Stimulated activated CD4-positive, alpha-beta T cell treated with anti-CD3 and anti-CD28 coated beads, Interleukin-15, amount 100 ng/mL, for 1 hour (primary cell): Measurements from ENCODE around the gene PPIC.

Source experiments
- DNase-seq, 2 donors: peaks; one replicate each; pipeline ENCODE4 v3.0.0-alpha.2; 2020; ENCODE audit warnings: low read depth in 1 of 2, low spot score in 1 of 2

PPIC gene

DNA sequence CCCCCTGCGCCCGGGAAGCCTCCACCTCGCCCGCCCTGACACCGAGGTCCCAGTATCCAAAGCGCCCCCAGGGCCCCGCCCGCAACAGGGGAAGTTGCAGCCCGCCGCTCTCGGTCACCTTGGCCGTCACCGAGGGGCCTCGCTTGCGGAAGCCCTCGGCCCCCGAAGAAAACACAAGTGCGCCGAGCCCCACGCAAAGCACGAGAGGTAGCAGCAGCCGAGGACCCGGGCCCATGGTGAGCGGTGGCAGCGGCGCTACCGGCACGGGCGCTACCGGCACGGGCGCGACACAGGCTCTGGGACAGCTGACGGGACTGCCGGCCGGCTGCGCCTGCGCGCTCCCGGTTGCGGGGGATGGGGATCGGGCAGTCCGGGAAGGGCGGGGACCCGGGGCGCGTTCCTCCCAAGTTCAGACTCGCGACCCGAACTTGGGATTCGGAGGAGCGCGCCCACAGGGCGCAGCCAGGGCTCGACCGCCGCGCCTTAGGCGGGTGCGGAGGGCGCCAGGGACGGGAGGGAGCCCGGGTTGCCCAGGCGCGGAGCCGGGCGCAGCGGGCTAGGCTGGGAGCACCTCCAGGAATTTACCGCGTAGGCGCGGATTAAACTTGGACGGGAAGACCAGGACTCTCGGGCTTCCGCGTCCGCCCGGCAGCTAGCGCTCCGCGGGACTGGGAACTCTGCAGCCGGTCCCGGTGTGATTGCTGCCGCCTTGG, at the start of gene PPIC:
Gene PPIC (minus strand): TSS at position 335 of the 713 bp plus-strand sequence. CDS start 100 bp downstream, at position 235.
- no peak for DNase-seq

DNA sequence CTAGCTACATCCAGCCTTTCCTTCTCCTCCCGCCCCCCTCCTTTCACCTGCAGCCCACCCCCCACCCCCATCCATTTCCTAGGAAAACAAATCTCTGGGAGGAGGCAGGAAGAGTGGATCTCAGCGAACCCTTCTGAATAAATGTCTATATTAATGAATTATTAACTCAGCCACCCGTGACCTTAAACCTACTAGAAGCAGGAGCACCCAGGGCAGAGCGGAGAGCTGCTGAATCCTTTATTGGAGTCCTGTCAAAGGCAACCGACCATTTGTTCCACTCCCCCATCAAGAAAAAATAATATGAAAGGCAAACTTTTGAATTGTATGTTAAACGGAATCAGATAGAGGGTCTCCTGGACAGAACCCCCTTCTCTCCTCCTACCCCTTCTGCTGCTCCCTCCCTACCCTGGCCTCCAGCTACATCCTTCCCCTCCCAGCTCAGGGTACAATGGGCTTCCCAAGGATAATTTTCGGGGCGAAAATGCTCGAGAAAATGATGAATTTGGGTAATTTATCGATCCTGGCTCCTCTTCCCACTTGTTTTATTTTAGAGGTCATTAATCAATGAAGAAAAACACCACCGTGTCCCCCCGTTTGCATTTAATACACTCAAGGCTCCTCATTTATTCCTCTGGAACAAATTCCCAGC, 49.2 kb upstream of the PPIC start:
- DNase-seq, result no peak

DNA sequence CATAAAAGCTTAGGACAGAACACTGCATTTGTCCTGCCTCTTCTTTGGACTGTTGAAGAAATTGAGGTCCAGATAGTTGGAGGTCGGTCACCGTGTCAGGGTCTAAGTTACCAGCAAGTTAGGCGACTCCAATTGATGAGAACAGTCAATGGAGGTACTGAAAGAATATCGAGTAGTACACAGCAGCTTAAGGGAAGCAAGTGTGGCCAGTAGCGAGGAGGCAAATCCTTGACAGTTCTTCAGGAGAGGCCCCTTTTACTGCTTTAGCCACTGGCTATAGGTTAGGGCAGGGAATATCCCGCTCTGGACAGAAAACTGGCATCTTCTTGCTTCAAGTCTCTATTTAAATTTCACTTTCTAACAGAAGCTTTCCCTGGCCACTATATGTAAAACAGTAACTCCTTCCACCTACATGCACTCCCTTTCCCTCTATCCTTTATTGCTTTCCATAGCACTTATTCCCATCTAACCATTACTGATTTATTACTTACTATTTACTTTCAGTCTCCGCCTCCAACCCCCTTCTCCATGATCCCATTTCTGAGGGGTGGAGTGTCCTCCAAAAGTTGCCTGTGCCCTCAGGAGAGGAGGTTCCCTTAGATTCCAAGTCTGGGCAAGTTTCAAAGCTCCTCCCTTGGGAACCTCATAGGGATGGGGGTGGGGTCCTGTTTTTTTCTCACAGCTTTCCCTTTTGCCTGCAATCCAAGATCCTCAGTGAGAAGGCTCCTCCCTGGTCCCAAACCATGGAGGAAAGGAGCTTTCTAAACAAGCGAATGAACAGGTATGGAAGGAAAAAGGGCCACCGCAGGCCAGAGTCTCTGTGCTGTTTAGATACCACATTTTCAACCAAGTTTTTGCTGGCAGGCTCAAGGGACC, 48.4 kb upstream of the PPIC start:
- no peak for DNase-seq

DNA sequence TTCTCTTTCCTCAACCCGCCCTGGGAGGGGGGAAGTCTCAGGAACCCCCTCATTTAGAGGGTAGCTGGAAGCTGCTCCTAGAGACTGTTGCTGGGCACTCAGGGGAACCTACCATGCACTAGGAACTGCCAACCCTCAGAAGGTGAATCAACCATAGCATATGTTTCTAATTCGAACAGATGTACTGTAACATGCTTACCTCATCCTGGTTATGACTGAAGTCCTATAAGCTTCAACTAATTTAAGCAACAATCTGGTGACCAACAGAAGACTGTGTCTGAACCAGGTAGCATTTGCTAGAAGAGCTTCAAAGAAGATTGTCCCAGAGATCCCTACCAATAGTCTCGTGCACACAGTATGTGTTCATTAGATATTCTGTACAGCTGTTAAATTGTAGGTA, 46.8 kb upstream of the PPIC start:
- DNase-seq, result no peak

DNA sequence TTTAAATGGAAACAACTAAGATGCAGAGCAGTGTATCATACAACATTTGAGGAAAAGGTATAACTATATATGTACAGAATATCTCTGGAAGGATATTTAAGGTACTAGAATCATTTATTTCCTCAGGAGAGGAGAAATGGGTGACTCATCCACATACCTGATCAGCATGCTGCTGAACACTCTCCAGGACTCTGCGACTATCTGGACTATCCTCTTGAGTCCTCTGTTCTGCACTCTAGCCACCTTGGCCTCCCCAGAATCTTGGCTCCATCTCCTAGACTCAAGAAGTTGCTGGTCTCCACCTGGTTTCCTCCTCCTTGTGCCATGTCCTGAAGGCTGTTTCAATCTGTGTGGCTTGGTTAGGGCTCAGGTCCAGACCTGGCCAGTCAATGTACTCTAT, 43.7 kb upstream of the PPIC start:
- DNase-seq, result no peak

DNA sequence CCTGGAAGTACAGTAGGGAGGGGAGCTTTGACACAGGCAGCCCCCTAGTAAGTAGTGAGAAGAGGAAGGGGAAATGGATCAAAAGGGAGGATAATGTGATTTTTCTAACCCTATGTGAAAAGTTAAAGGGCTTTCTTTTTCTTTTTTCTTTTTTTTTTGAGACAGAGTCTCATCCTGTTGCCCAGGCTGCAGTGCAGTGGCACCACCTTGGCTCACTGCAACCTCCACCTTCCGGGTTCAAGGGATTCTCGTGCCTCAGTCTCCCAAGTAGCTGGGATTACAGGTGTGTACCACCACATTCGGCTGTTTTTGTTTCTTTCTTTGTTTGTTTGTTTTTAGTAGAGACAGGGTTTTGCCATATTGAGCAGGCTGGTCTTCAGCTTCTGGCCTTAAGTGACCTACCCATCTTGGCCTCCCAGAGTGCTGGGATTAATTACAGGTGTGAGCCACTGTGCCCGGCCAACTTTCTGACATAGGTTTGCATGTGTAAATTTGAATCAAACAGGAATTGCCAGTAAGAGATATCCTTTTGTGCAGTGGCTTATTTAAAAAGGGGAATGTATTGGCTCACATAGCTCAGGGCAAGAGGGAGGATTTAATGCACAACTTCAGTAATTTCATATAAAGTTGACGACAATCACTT, 39.1 kb upstream of the PPIC start:
- no peak for DNase-seq

DNA sequence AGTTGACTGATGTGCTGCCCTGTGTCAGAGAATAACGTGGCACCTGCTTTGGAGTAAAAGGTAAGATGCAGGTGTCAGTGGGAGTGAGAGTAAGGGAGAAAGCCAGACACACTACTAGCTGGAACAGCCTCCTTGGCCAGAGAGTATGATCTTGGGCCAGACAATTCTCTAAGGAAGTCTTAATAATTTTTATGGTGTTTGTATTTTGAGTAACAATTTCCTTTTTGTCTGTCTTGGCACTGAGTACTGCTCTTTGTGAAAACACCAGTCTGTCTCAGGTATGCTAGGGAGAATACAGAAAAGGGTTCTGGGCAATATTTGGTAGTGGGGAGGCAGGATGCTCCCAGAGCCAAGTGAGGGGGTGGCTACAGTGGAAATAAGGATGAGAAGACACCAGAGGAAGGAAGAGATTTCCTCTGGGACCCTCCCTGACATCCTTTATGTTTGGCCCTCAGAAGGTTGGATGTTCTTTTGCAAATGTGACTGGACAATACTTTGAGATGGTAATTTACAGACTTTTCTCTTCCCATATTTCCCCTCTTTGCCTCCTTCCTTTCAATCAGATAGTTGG, 31.9 kb upstream of the PPIC start:
- no peak for DNase-seq

DNA sequence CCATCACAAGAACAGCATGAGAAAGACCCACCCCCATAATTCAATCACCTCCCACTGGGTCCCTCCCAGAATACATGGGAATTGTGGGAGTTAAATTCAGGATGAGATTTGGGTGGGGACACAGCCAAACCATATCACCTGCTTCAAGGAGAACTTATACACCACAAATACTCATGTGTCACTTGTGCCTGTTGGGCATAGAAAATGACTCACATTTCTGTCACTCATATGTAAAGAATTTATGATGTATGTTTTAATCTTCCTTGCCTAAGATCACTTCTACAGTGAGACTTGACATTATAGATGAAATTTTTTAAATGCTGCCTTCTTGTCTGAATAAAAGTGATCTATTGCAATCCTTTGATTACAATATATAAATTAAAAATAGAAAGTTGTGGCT, 29.5 kb upstream of the PPIC start:
- DNase-seq, result no peak

DNA sequence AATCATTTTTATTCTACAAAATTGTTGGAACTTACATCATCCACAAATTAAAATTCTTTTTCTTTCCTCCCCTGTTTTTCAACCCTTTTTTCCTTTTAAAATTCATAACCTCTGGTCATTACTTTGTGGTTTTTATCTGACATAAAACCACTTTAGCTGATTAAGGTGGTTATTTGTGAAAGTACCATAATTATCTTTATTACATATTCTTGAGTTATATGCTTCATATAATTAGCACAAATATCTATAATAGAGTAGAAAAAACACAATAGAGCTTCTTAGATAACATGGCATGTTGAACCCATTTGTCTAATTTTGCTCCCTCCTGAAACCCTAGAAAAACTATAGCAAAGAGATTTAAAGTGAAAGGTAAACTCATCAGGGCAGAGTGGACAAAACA, 22.9 kb upstream of the PPIC start:
- DNase-seq, result no peak

DNA sequence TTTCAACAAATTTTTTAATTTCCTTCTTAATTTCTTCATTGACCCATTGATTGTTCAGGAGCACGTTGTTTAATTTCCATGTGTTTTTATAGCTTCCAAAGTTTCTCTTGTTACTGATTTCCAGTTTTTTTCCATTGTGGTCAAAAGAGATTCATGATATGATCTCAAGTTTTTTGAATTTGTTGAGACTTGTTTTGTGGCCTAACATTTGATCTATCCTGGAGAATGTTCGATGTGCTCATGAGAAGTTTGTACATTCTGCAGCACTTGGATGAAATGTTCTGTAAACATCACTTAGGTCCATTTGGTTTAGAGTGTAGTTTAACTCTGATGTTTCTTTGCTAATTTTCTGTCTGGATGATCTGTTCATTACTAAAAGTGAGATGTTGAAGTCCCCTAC, 14.7 kb upstream of the PPIC start:
- no peak for DNase-seq

DNA sequence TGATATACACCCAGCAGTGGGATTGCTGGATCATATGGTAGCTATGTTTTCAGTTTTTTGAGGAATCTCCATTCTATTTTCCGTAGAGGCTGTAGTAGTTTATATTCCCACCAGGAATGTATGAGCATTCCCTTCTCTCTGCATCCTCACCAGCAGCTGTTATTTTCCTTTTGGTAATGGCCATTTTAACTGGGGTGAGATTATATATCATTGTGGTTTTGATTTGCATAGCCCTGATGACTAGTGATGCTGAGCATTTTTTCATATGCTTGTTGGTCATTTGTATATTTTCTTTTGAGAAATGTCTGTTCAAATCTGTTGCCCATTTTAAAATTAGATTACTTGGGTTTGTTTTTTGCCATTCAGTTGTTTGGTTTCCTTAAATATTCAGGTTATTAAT, 11.2 kb upstream of the PPIC start:
- no peak for DNase-seq

DNA sequence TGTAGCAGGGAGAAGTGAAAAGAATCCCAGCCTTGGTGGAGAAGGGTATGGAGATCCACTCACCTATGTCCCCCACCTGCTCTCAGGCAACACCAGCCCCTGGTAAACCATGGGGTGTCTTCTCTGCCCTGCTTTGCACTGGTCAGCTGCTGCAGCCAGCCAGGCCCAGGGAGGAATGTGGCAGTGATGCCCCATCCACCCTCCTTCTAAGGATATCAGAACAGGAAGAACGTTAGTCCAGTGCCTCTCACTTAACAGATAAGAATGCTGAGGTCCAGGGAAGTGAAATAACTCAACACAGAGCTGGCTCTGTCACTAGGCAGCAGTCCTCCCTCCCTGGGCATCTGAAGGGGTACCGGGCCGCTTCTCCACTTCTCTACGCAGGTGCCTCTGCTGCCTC, 9.7 kb upstream of the PPIC start:
- no peak for DNase-seq

DNA sequence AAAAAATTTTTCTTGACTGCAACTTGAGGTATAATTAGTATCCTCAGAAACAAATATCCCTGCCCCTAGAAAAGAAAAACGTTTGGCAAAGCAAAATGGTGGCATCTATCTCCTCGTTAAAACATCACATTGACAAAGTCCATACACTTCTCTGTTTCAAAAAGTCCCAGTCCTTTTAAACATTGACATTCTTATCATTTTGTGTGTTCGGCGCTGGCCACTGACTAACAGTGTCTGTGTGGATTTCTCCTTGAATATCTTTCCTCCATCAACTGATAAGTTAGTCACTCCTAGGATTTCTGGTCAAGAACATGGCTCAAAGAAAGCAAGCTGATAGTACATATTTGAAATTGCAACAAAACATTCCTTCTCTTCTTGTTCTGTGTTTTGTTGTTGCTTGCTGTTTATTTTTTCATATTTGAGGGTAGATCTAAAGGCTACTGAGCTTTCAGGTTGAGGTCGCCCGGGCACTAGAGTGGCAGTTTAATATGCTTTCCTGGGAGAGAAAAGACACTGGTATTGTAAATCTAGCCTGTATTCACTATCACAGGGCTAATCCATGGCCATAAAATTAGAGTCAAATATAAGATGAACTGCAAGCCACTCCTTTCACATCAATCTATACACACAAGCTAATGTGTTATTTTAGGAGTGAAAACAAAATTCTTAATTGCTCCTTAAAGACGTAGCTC, 8.5 kb upstream of the PPIC start:
- DNase-seq, result no peak

DNA sequence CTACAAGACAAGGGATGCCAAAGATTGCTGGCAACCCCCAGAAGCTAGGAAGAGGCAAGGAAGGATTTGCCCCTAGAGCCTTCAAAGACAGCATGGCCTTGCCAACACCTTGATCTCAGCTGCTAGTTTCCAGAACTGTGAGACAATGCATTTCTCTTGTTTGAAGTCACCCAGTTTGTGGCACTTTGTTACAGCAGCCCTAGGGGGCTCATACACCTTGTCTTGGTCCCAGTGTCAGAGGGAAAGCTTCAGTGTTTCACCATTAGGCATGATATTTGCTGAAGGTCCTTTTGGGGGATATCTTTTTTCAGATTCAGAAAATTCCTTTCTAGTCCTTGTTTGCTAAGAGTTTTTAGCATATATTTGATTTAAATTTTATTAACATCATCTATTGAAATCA, 3.1 kb upstream of the PPIC start:
- no peak for DNase-seq

DNA sequence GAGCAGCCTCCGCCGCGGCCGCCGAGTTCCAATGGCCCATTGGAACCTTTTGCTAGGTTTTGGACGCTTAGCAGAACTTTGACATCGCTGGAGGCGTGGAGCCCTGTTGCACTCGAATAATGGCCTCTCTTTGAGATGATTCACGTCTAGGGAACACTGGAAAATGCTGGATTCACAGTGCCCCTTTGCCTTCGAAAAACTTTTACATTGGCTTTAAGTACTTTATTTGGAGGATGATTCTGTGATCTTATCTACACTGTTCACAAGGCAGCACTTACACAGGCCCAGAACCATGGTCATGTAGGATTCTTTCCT, 536 bp upstream of the PPIC start:
- no peak for DNase-seq

DNA sequence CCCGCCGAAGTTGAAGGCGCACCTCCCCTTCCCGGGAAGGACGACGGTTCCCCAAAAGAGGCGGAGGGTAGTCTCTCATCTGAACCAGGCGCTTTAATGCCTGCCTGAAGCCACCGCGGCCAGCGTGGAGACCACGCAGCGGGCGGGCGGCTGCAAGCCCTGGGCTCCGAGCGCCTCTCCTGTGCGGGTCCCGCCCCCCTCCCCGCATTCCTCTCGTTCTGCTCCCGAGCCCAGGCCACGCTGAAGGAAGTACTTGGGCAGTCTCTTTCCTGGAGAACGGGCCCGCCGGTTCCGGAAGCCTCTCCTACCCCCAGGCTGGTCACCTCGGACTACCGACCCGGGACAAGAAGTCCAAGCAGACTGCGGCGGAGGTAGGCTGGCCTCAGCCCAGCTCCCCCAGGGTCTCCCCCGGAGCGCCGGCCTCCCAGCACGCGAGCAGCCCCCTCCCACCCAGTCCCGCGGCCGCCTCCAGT, 571 bp downstream of the PPIC start:
- no peak for DNase-seq

DNA sequence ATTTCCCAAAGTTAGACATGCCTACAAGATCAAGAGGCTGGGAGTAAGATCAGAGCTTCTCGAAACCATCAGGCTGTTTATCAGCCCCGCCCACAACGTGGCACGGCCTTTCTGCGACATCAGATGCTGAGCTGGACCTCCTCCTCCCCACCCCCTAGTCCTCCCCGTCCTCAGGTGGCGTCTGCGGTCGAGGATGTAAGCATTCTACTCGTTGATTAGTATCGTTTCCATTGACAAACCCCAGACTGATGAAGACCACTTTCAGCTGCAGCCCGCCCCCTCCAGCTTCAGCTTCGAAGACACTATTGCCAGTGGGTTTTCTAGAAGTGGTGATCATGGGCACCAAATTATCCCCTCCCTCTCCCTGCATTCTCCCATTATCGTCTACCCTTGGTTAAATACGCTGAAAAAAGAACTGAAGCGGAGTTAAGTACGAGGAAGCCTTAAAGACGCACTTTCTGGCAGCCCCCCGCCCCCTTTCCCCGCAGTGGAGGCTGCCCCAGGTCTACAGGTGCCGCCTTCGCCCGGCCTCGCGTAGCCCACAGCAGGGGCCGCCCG, 1.1 kb downstream of the PPIC start:
- DNase-seq, result no peak

DNA sequence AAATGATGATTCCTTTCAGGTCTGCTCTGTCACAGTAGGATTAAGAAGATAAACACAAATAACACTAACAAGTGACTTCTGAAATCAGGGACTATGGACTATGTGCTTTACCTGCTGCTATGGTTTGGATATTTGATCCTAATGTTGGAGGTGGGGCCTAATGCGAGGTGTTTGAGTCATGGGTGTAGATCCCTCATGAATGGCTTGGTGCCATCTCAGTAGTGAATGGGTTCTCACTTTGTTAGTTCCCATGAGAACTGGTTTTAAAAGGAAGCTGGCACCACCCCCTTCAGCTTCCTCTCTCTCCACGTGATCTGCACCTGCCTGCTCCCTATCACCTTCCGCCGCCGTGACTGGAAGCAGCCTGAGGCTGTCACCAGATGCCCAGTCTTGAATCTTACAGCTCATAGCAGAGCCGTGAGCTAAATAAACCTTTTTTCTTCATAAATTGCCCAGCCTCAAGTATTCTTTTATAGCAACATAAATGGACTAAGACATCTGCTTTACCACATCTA, 3.3 kb downstream of the PPIC start:
- no peak for DNase-seq

DNA sequence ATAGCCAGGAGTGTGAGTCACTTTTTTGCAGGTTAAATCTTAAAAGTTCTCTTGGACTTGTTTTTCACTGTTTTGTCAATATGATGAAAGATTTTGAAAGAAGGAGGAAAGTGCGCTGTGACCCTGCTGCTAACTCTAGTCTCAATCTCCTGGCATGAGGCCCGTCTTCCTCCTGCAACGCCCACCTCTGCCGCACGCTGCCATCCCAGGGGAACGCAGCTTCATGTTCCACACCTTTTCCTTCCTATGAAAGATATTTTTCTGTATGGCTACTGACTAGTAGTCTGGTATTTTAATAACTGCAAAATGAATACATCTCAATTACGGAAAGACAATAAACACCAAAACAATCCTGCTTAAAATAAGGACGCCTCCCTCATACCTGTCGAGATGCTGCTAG, 8.3 kb downstream of the PPIC start:
- no peak for DNase-seq

DNA sequence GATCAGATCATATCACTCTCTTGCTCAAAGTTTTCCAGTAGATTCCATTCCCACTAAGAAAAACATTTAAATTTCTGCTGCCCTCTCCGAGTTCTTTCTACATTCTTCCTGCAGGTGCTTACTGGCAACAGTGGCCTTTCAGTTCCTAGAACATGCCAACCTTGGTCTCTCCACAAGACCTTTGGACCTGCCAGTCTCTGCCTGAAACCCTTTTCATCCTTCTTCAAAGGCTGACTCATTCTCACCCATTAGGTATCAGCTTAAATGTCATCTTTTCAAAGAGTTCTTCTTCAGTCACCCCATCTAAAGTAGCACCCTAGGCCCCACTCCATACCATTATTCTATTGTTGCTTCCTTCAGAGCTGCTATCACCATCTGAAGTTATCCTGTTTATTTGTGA, 21.8 kb downstream of the PPIC start:
- DNase-seq, result no peak
